HG02973 (cell line): ENCODE results near the gene DCAF11.

ENCODE experiments used
- ATAC-seq: cut with Tn5 transposase; IDR thresholded peaks from one replicate; pipeline ENCODE4 v1.9.1; 2021; ENCODE audit warnings: moderate library complexity; ENCODE audit not compliant: unreplicated experiment

The DCAF11 gene

DNA sequence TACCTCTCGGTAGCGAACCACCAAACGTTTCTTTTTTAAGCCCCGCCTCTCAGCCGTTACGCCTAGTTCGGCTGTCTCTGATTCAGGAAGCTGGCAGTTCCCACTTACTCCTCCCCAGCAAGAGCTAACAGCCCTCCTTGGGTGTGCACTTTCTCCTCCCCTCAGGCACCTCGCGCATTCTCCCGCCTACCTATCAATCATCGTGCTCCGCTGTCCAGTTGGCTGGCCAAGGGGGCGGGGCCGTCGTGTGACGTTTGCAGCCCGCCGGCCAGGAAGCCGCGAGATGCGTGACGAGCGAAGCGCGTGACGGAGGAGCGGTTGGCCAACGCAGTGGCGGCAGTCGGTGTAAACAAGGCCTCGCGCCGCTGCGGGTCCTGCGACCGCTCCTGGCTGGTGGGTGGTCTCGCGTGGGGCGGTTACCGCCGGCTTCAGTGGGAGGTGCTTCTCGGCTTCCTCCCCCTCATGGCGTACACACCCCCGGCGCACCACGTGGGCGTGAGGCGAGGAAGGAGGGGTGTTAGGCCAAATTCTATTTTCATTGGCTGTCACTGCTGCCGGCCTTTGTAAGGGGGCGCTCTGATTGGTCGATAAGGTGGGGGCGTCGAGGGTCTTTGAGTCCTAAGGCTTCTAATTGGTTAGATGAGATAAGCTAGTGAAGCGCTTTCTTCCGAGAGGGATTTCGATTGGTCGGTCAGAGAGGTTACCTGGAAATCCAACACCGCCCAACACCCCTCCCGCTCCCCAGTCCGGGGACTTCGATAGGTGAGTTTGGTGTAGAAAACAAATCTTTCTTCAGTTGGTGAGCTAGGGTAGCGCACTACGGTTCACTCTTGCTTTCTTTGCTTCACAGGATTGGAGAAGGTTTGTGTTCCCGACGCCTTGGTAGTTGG, at the start of gene DCAF11, which contains the start of gene NRL:
Gene DCAF11, plus strand, starts transcription at position 246 of the 890 bp plus-strand sequence. CDS start 818 bp downstream, outside the sequence.
Gene NRL, minus strand, starts transcription at position 418 of the 890 bp plus-strand sequence. CDS start 32,101 bp downstream, outside the sequence.
- ATAC-seq, result peak; percentile 79

DNA sequence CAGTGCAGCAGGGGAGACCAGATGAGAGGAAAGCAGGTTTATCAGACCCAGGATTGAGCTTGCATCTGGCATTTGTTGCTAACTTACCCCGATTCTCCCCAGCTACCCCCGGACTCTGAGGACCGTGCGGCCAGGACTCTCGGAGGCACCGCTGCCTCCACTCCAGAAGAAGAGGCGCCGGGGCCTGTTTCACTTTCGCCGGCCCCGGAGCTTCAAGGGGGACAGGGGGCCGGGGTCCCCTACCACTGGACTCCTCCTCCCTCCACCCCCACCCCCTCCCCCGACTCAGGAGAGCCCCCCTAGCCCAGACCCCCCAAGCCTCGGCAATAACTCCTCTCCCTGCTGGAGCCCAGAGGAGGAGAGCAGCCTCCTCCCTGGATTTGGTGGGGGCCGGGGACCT, 49.7 kb upstream of the DCAF11 start:
- ATAC-seq, result no peak

GRCh38 chr14:24065408-24065807, 49.2 kb upstream of the DCAF11 start:
- ATAC-seq, result no peak

- no peak for ATAC-seq
Observed at GRCh38 chr14:24066496-24067132, 48.0 kb upstream of the DCAF11 start.

- no peak for ATAC-seq
Observed at GRCh38 chr14:24067133-24068082, 47.2 kb upstream of the DCAF11 start.

- no peak for ATAC-seq
Observed at GRCh38 chr14:24068711-24069410, 45.7 kb upstream of the DCAF11 start.

- no peak for ATAC-seq
Observed at GRCh38 chr14:24069411-24069735, 45.2 kb upstream of the DCAF11 start.

GRCh38 chr14:24070285-24071143, 44.1 kb upstream of the DCAF11 start:
- ATAC-seq, result no peak

GRCh38 chr14:24071144-24071697, 43.4 kb upstream of the DCAF11 start, which contains the start of gene CPNE6:
TSS of gene CPNE6 (plus strand) at chr14:24071562. CDS start at chr14:24072937, 1,375 bp downstream.
- ATAC-seq, result no peak

- ATAC-seq, result no peak
Observed at GRCh38 chr14:24071836-24072430, 42.6 kb upstream of the DCAF11 start.

DNA sequence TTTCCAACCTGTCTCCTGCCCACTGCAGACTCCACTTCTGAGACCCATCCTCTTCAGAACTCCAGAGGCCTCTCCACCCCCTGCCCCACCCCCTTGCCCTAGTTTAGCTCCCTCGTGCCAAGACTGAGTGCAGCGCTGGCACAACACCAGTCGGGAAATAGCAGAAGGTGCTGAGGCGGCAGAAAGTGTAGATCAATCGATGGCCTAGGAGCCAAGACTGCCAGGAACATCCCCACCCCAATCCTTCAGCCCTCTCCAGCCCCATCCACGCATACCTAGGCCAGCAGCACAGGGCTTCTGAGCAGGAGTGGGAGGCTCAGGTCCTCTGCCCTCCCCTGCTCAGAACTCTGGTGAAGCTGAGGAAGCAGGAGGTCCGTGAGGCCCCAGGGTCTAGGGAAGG, 42.1 kb upstream of the DCAF11 start:
- no peak for ATAC-seq

GRCh38 chr14:24072881-24073877, 41.4 kb upstream of the DCAF11 start:
- ATAC-seq, result no peak

GRCh38 chr14:24074625-24075484, 39.7 kb upstream of the DCAF11 start:
- ATAC-seq, result no peak

GRCh38 chr14:24075485-24076301, 38.9 kb upstream of the DCAF11 start:
- no peak for ATAC-seq

DNA sequence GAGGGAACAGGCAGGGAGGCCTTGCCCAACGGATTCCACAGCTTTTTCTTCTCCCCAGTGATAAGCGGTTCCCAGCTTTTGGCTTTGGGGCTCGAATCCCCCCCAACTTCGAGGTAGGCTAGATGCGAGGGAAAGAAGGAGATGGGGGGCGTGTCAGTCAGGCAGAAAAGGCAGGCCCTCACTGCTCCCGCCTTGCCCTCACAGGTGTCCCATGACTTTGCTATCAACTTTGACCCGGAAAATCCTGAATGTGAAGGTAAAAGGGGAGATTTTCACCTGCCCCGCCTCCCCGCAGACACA, 38.3 kb upstream of the DCAF11 start:
- no peak for ATAC-seq

GRCh38 chr14:24077086-24077485, 37.5 kb upstream of the DCAF11 start:
- no peak for ATAC-seq
